GM21619 (cell line): ENCODE measurements around the gene SCYL2.
"Not testable (repeated sequence)": the region's sequence is repeated elsewhere in the genome, so short reads cannot be mapped to it uniquely, and the experiment has no call there.

Experiments
- ATAC-seq: cut with Tn5 transposase; IDR thresholded peaks from one replicate; pipeline ENCODE4 v1.9.1; 2021; ENCODE audit not compliant: unreplicated experiment

Gene SCYL2

DNA sequence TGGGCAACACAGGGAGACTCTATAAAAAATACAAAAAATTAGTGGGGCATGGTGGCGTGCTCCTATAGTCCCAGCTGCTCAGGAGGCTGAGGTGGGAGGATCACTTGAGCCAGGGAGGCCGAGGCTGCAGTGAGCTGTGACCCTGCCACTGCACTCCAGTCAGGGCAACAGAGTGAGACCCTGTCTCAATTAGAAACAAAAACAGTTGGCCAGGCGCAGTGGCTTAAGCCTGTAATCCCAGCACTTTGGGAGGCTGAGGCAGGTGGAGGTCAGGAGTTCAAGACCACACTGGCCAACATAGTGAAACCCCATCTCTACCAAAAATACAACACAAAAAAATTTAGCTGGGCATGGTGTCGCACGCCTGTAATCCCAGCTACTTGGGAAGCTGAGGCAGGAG is 1.9 kb upstream of the SCYL2 start:
- ATAC-seq: not testable (repeated sequence)

DNA sequence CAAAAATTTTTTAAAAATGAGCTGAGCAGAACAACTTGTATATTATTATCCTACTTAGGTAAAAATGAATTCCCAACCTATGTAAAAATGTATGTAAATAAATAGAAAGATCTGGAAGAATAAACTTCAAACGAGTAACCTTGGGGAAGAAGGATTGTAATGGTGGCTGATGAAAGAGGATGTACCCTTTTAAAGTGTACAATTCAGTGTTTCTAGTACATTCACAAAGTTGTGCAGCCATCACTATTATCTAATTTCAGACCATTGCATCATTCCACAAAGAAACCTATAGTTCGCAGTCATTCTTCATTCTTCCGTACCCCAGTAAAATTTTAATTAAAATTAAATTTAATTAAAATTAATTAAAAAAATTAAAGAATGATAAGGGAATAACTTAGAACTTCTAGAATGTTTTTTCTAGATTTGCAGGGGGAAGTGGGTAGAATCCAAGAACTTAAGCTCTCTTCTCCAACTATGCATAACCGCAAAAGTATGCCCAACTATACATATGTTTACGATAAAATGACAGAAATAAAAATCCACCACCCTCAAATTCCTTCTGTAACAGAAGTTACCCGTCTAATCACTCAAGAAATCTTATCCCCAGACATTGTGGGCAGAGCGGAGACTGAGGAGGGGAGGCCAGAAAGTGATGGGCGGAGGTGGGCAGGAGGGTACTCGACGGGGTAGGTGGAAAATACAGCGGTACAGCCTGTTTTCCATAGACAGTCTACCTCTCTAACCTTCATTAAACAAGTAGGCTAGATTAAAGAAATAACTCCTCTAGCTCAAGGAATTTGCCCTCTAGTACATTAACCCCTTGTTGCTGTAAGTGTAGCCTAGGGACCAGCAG is 1.0 kb upstream of the SCYL2 start:
- peak; percentile 12 for ATAC-seq

DNA sequence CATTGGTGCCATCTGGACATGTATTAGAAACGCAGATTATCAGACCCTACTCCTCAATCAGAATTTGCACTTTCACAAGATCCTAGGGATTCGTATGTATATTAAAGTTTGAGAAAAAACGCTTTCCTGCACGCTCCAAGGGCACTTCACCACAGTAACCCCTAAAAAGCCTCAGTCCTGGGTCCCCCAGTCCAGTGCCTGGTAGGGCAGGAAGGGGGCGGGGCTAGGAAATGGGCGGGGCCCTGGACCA is 467 bp upstream of the SCYL2 start:
- ATAC-seq: peak; percentile 85

DNA sequence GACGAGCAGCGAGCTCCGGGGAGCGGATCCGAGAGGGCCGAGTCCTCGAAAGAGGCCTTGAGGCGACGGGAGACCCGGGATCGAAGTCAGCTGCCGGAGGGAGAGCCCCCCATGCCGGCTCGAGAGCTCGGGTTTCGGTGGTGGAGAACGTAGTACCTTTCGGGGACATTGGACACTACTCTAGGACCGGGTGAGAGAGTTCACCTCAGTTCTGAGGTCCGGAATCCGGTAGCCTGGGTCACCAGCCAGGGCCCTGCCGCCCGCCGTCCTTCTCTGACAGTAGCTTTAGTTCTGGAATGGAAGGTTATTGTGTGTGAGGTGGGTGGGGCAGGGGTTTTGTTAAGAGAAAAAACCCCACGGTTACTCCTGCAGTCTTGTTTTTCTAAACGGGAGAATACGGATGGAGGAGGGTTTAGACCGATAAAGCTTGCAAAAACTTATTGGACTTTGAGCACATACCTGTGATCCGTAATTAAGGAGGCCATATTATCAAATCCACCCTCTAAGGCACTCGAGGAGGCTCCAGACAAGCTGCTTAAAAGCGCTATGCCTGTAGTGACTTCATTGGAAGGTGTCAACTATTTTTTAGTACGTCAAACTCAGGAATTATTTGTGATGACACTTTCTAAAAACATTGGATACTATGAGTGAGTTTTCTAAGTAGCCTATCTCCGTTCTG is 765 bp downstream of the SCYL2 start:
- peak; percentile 15 for ATAC-seq

DNA sequence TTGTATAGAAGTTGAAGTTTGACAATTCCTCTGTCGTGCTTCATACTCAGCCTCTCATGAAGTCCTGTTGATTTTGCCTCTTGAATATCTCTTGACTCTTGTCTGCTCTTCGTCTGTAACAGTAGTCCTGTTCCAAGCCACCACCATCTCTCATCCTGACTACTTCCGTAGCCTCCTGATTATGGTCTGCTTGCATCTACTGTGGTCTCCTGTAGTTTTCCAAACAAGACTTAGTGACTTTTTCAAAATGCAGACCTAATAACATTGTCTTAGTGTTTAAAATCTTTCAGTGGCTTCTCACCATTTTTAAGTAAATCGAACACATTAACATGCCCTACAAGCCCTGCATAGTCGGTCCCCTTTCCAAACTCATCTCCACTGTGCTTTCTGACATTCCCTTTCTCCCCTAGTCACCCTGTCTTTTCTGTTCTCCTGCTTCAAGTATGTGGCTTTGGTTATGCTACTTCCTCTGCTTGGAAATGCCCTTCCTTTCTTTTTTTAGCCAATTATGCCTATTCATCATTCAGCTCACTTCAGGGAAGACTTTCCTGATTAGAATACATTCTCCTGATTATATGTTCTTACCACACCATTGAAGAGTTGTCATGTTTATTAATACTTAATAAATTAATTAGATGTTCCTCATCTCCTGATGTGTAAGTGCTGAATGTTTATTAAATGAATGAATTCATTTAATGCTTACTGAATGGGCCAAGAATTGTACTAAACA is 2.0 kb downstream of the SCYL2 start:
- ATAC-seq: no peak

DNA sequence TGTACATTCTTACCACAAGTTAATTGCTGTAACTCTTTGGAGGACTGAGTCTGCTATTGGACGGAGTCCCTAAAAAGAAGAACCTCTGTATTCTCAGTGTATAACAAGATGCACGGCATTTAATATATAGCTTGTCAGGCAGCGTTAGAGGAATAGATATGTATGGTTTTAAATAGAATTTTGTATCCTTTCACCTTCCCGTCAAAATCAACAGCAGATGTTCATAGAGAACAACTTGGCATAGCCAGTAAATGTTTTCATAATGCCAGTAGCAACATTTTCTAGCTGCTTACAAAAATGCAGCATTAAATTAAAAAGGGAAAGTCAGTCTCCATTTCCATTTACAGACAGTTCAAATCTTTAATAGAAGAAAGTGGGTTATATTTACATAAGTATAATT is 6.8 kb downstream of the SCYL2 start:
- ATAC-seq: no peak

DNA sequence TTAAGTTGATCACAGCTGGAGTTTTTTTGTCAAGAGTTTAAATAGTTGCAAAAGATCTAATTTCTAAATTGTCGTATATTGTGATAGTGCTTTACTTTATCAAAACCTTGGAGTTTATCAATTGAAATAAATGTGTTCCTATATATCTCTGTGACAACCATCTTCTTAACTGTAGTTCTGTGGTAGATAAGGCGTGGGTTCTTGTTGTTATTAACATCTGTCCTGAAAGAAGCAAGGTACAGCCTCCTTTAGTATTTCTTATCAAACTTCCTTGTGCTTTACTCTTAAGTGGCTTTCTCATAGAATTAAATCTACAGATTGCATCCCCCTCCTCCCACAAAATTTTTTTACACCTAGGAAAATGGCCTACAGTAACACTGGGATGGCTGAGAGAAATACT is 7.3 kb downstream of the SCYL2 start:
- ATAC-seq: no peak

DNA sequence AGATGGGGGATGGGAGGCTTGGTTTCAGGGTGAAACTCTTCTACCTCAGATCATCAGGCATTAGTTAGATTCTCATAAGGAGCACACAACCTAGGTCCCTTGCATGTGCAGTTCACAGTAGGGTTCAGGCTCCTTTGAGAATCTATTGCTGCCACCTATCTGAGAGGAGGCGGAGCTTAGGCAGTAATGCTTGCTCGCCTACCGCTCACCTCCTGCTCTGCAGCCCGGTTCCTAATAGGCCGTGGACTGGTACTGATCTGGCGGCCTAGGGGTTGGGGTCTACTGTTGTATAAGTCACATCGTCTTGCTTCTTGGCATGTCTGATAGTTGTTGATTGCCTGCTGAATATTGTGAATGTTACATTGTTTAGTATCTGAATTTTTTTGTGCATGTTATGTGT is 12.2 kb downstream of the SCYL2 start:
- ATAC-seq: no peak

DNA sequence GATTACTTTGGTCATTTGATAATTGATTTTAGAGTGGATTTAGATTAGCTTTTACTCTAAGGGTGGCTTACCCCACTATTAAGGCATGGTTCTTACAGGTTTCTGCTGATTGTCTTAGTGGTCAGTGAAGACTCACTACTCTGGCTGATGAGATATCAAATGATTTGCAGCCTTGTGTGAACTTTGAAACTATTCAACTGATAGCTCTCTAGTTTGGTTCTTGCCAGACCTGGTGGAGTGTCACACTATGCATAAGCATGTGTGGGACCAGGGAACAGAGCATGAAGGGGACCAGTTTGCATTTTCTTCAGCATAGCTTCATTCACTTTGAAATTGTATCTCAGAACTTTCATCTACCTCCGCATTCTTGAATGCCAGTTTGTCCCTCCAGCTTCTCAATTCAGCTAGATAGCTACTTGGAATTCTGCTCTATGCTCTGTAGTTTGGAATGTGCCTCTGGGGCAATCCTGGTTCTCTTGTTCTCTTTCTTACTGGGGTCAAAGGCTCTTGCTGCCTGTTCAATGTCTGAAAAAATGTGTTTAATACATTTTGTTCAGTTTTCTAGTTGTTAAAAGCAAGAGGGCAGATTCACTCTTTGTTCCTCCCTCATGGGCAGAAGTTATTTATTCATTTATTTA is 12.7 kb downstream of the SCYL2 start:
- no peak for ATAC-seq

DNA sequence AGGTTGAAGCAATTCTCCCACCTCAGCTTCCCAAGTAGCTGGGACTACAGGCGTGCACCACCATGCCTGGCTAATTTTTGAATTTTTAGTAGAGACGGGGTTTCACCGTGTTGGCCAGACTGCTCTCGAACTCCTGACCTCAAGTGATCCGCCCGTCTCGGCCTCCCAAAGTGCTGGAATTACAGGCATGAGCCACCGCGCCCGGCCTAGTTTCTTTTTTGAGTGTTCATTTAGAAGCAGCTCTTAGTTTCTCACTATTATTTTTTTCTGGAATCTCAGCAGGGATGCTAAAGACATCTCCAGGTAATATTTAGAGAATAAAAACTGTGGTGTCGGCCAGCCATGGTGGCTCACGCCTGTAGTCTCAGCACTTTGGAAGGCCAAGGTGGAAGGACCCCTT is 17.6 kb downstream of the SCYL2 start:
- ATAC-seq: not testable (repeated sequence)

DNA sequence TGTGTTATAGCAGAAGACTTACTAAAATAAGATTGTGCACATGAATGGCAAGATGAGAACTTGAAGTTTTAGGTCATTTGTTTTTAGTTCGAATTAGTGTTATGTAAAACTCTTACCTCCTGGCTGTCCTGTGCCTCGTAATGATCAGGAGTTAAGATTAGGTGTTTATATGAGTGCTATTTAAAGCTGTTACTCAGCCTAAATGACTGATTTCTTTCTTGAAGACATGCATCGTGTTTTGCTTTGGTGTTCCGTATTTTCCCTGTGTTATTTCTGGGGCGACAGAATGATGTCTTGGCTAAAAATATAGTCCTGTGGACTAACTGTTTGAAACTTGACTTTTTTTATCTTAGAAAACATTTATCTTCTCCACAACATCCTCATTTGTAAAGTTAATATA is 22.1 kb downstream of the SCYL2 start:
- no peak for ATAC-seq

DNA sequence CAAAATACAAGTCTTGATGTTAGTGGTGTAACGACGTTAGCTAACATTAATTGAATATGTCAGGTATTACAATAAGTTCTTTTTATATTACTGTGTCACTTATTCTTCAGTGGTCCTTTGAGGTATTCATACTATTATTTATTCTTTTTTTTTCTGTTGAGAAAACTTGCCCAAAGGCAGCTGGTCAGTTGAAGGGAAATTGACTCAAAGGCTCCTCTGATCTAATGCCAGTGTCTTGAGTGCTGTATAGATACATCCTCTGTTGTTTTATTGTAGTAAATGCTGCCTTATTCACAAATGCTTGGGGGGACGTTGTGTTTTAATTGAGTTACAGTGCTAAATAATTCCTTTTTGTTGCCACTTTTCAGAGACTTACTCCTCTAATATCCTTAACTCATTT is 23.0 kb downstream of the SCYL2 start:
- no peak for ATAC-seq

DNA sequence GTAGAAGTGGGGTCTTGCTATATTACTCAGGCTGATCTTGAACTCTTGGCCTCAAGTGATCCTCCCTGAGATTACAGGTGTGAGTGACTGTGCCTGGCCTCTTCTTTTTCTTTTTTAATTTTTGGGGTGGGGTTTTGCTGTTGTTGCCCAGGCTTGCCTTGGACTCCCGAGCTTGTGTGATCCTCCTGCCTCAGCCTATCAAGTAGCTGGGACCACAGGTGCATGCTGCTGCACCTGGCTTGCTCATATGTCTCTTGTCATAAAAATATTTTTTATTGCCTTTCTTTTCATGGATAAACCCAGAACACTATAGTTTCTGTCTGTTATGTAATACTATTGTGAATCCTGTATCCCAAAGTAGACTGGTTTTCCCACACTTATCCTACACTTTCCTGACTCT is 26.0 kb downstream of the SCYL2 start:
- no peak for ATAC-seq

DNA sequence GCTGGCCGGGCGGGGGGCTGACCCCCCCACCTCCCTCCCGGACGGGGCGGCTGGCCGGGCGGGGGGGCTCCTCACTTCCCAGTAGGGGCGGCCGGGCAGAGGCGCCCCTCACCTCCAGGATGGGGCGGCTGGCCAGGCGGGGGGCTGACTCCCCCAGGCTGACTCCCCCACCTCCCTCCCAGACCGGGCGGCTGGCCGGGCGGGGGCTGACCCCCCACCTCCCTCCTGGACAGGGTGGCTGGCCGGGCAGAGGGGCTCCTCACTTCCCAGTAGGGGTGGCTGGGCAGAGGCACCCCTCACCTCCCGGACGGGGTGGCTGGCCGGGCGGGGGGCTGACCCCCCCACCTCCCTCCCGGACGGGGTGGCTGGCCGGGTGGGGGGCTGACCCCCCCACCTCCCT is 27.4 kb downstream of the SCYL2 start:
- ATAC-seq: not testable (repeated sequence)

DNA sequence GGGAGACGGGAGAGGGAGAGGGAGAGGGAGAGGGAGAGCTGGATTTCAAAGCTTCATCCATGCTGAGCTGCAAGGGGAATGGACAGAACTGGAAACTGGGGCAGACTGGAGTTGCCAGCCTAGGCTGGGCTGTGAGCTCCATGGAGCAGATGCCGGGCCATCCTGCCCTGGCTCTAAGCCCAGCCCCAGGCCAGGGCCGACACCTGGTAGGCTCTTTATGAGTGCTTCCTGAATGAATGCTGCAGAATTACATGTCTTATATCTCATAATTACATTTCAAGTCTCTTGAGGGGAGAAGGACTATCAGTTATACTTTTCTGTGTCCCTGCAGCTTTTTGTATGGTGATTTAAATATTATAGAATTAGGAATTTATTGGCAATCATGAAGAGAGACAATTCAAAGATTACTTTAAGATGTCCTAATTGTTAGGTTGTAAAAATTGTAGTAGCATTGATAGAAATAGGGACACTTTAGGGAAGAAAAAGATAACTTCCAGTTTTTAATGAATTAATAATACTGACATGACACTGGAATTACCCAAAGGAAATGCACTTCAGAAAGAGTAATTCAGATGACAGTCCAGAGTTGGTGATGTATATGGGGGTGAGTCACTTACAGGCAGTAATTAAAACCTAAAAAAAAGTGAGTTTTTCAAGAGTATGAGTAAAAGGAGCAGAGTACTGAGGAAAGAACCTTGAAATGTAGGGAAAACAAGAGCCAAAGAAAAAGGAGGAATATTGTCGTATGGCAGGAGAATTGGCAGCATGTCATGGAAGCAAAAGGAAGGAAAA is 29.0 kb downstream of the SCYL2 start:
- ATAC-seq: no peak

DNA sequence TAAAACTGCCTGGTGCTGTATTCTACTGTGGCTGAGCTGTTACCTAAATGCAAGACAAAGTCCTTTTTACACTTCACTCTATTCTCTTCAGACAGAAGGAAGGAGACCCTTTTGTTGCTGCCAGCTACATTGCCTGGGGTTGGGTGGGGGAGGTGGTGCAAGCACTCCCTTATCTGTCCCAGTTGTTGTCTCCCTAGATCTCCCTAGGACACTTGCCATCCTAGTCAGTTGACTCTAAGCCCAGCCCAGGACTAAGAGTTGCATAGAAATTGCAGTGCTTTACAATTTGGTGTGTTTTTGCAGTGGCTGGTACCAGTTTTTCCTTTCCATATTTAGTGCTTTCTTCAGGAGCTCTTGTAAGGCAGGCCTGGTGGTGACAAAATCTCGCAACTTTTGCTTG is 35.1 kb downstream of the SCYL2 start:
- no peak for ATAC-seq

DNA sequence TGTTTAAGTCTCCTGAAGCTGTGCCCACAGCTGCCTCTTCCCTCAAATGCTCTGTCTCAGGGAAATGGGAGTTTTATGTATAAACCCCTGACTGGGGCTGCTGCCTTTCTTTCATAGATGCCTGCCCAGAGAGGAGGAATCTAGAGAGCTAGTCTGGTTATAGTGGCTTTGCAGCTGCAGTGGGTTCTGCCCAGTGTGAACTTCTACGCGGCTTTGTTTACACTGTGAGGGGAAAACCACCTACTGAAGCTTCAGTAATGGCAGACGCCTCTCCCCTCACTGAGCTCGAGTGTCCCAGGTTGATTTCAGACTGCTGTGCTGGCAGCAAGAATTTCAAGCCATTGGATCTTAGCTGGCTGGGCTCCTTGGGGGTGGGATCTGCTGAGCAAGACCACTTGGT is 36.9 kb downstream of the SCYL2 start:
- no peak for ATAC-seq

DNA sequence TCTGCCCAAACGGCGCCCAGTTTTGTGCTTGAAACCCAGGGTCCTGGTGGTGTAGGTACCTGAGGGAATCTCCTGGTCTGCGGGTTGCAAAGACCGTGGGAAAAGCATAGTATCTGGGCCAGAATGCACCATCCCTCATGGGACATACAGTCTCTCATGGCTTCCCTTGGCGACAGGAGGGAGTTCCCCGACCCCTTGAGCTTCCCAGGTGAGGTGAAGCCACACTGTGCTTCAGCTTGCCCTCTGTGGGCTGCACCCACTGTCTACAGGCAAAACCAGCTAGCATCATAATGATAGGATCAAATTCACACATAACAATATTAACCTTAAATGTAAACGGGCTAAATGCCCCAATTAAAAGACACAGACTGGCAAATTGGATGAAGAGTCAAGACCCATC is 37.4 kb downstream of the SCYL2 start:
- ATAC-seq: not testable (repeated sequence)

DNA sequence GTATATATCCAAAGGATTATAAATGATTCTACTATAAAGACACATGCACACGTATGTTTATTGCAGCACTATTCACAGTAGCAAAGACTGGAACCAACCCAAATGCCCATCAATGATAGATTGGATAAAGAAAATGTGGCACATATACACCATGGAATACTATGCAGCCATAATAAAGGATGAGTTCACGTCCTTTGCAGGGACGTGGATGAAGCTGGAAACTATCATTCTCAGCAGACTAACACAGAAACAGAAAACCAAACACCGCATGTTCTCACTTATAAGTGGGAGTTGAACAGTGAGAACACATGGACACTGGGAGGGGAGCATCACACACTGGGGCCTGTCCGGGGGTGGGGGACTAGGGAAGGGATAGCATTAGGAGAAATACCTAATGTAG is 41.2 kb downstream of the SCYL2 start:
- ATAC-seq: not testable (repeated sequence)

DNA sequence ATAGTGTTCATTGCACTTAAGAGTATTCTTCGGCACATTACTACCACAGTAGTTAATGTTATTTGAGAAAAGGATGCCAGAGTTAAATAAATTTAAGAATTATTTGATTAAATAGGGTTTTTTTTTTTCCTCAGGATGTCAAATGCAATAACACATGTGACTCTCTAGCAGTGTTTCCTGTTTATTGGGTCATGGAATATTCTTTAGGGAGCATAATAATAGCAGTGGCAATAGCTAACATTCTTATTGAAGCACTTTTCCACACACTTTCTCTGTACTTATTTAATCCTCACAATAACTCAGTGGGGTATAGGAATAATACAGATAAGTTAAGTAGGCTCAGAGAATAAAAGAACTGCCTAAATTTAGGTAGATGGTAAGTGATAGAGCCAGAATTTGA is 44.3 kb downstream of the SCYL2 start:
- ATAC-seq: no peak

DNA sequence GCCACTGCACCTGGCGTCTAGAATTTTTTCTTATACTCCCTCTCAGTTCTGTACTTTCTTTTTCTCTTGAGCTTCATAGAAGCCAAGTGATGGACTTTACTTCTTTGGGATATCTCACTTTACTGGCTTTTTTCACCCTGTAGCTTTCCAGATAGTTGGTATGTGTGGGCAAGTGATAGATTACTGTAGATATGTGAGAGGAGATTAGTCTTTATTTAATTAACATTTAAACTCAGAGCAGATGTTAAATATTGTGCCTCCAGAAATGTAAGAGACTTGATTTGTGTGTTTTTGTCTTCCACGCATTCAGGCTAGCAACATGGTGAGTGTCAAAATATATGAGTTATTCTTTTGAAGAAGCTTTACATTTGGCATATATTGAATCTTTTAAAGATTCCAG is 50.4 kb downstream of the SCYL2 start:
- no peak for ATAC-seq
